Aorta (tissue), 5 donors: ENCODE results near the gene KRTAP10-11. TPM values are rescaled to one million over a fixed set of nuclear protein-coding genes. Genes with fewer than 3 reads are reported as not detected.
"Not testable (repeated sequence)": the region's sequence is repeated elsewhere in the genome, so short reads cannot be mapped to it uniquely, and the experiment has no call there.

Source experiments
- ATAC-seq: fragments of 200-7000 bp; cut with Tn5 transposase; one replicate; pipeline ENCODE4 v1.9.1; 2022; ENCODE audit warnings: moderate library complexity; ENCODE audit not compliant: low FRiP score
- DNase-seq, 2 donors: peaks; one replicate each; pipeline ENCODE4 v3.0.0-alpha.2; 2020
- H3K27ac ChIP-seq, 2 donors: one replicate each; pipeline ENCODE4 v1.5.1; 2013; ENCODE audit warnings: low read length in 2 of 2, mild to moderate bottlenecking in 2 of 2, moderate library complexity in 2 of 2, control low read depth in 1 of 2, inconsistent platforms in 1 of 2, low read depth in 1 of 2
- H3K27me3 ChIP-seq, 2 donors: one replicate each; pipeline ENCODE4 v1.6.1; 2013; ENCODE audit warnings: control low read depth in 1 of 2, low read length in 1 of 2, mild to moderate bottlenecking in 1 of 2, moderate library complexity in 1 of 2; ENCODE audit not compliant: insufficient read depth in 2 of 2, control insufficient read depth in 1 of 2
- H3K36me3 ChIP-seq, 2 donors: one replicate each; pipeline ENCODE4 v1.6.1; 2013; ENCODE audit warnings: control low read depth in 1 of 2, low read length in 1 of 2, mild to moderate bottlenecking in 1 of 2; ENCODE audit not compliant: insufficient read depth in 2 of 2, control insufficient read depth in 1 of 2
- H3K4me1 ChIP-seq, 2 donors: one replicate each; pipeline ENCODE4 v1.6.1; 2013; ENCODE audit warnings: low read length in 2 of 2, control low read depth in 1 of 2, mild to moderate bottlenecking in 1 of 2, moderate library complexity in 1 of 2; ENCODE audit not compliant: insufficient read depth in 2 of 2, control insufficient read depth in 1 of 2
- H3K4me3 ChIP-seq, 2 donors: one replicate each; pipeline ENCODE4 v1.5.1; 2013; ENCODE audit warnings: low read length in 2 of 2, control low read depth in 1 of 2, mild to moderate bottlenecking in 1 of 2
- H3K9me3 ChIP-seq: one replicate; pipeline ENCODE4 v1.6.1; 2013; ENCODE audit warnings: mild to moderate bottlenecking, low read length; ENCODE audit not compliant: control insufficient read depth
- WGBS, 2 donors: extraction: QIAGEN DNeasy Blood & Tissue Kit; methylation state at CpG; one replicate each; pipeline ENCODE4 v1.1.7; 2013; 5-methylcytosine and 5-hydroxymethylcytosine counted together
- intact Hi-C, 2 donors: fragments of 100-400 bp; cut with DNase I; formaldehyde crosslinking; loops; one replicate each; pipeline versions ENCODE4 v1.14.2 to v1.15.0; 2022
- polyA plus RNA-seq, 2 donors: library from polyadenylated mRNA; stranded (reverse); fragments of 200-250 nt; gene quantifications; one replicate each; pipeline ENCODE4 v1.2.3, GENCODE V29; 2013
- total RNA-seq, 2 donors: library from RNA; stranded (reverse); fragmentation: NEBNext Ultra II Directional; extraction: Animal tissue kit (Norgen Biotek cat#: 25700); gene quantifications; one replicate each; pipeline ENCODE4 v1.2.1, GENCODE V29; 2021
- donor health status: healthy with polysubstance abuse.
- donor health status: Bipolar disorder and iron deficiency.
- donor health status: DM: no; HTN: no; CAD: no.
- donor health status: DM: no; HTN: no; CAD: no.
- donor health status: DM: yes; HTN: yes; CAD: no.

KRTAP10-11 gene
- total and polyA plus RNA-seq, 4 donors = not detected

GRCh38 chr21:44654576-44655175 is 8.5 kb downstream of the KRTAP10-11 start, which contains the start of gene KRTAP12-4:
Gene KRTAP12-4 (minus strand): TSS chr21:44654659. CDS start chr21:44654614, 45 bp downstream.
- DNase-seq (no peak), ATAC-seq (no peak)
- H3K4me3 ChIP-seq = no peak within 1 kb of the TSS
- no peak within 1 kb of the TSS for H3K27ac ChIP-seq
- H3K27me3 ChIP-seq = no peaks in the 10 kb centered on the region
- no peaks in the 10 kb centered on the region for H3K36me3 ChIP-seq
- intact Hi-C loops = no loop called here
- H3K9me3 ChIP-seq = peaks cover 2% of the 10 kb centered on the region
- no peaks in the 10 kb centered on the region for H3K4me1 ChIP-seq
- WGBS, 2 donors = 64 to 77% methylated on average over 9 of the region's 9 CpGs

GRCh38 chr21:44656868-44657267 is 10.7 kb downstream of the KRTAP10-11 start:
- no peak overlapping the region for H3K4me3 ChIP-seq
- no peaks in the 10 kb centered on the region for H3K4me1 ChIP-seq
- peaks cover 2% of the 10 kb centered on the region for H3K9me3 ChIP-seq
- H3K27me3 ChIP-seq = no peaks in the 10 kb centered on the region
- no peak for ATAC-seq
- H3K36me3 ChIP-seq = no peaks in the 10 kb centered on the region
- 66 to 83% methylated on average over 1 of the region's 1 CpG for WGBS, 2 donors
- DNase-seq = no peak
- intact Hi-C loops = no loop called here
- H3K27ac ChIP-seq = no peak overlapping the region

GRCh38 chr21:44657635-44658540 is 11.7 kb downstream of the KRTAP10-11 start, which contains the start of gene KRTAP12-3:
Gene KRTAP12-3 (plus strand): TSS chr21:44657932. CDS start chr21:44657980, 48 bp downstream.
- Histone ChIP-seq H3K4me3 (no peak within 1 kb of the TSS), H3K4me1 (no peaks in the 10 kb centered on the region), H3K36me3 (no peaks in the 10 kb centered on the region), H3K27ac (no peak within 1 kb of the TSS), H3K27me3 (no peaks in the 10 kb centered on the region), H3K9me3 (peaks cover 2% of the 10 kb centered on the region)
- 74 to 81% methylated on average over 26 of the region's 26 CpGs for WGBS, 2 donors
- intact Hi-C loops = no loop called here
- peak in 1 of 2 donors; percentile 4 for DNase-seq
- ATAC-seq = no peak

- 77 to 81% methylated on average over 5 of the region's 5 CpGs for WGBS, 2 donors
- H3K36me3 ChIP-seq = no peaks in the 10 kb centered on the region
- ATAC-seq (no peak), DNase-seq (peak in 1 of 2 donors; percentile 3)
- H3K9me3 ChIP-seq = peaks cover 2% of the 10 kb centered on the region
- no peaks in the 10 kb centered on the region for H3K27me3 ChIP-seq
- H3K4me1 ChIP-seq = no peaks in the 10 kb centered on the region
- intact Hi-C loops = no loop called here
- no peak overlapping the region for H3K4me3 ChIP-seq
- no peak overlapping the region for H3K27ac ChIP-seq
Observed at GRCh38 chr21:44658541-44658910, 12.3 kb downstream of the KRTAP10-11 start.

- DNase-seq (peak in 1 of 2 donors; percentile 7), ATAC-seq (no peak)
- Histone ChIP-seq H3K27me3 (no peaks in the 10 kb centered on the region), H3K4me1 (no peaks in the 10 kb centered on the region), H3K27ac (no peak overlapping the region), H3K9me3 (peaks cover 2% of the 10 kb centered on the region), H3K4me3 (no peak overlapping the region), H3K36me3 (no peaks in the 10 kb centered on the region)
- intact Hi-C loops = no loop called here
- WGBS, 2 donors = 62 to 68% methylated on average over 11 of the region's 11 CpGs
Observed at GRCh38 chr21:44658913-44659595, 12.8 kb downstream of the KRTAP10-11 start.

GRCh38 chr21:44661567-44661966 is 15.4 kb downstream of the KRTAP10-11 start:
- H3K9me3 ChIP-seq, intact Hi-C loops, ATAC-seq, H3K4me1 ChIP-seq, H3K27ac ChIP-seq, H3K4me3 ChIP-seq, H3K36me3 ChIP-seq, DNase-seq, H3K27me3 ChIP-seq: not testable (repeated sequence)
- 59 to 67% methylated on average over 7 of the region's 7 CpGs for WGBS, 2 donors

GRCh38 chr21:44664691-44665090 is 18.5 kb downstream of the KRTAP10-11 start:
- intact Hi-C loops = no loop called here
- peak in 1 of 2 donors; percentile 6 for DNase-seq
- Histone ChIP-seq H3K4me1 (no peaks in the 10 kb centered on the region), H3K9me3 (no peaks in the 10 kb centered on the region), H3K27ac (no peak overlapping the region), H3K36me3 (no peaks in the 10 kb centered on the region), H3K4me3 (no peak overlapping the region), H3K27me3 (no peaks in the 10 kb centered on the region)
- no peak for ATAC-seq
- WGBS, 2 donors = 91 to 92% methylated on average over 5 of the region's 5 CpGs

- Histone ChIP-seq H3K4me3 (no peak within 1 kb of the TSS), H3K36me3 (no peaks in the 10 kb centered on the region), H3K27ac (no peak within 1 kb of the TSS), H3K4me1 (no peaks in the 10 kb centered on the region), H3K9me3 (peaks cover 3% of the 10 kb centered on the region), H3K27me3 (no peaks in the 10 kb centered on the region)
- intact Hi-C loops = no loop called here
- 28 to 35% methylated on average over 19 of the region's 19 CpGs for WGBS, 2 donors
- ATAC-seq = no peak
- no peak for DNase-seq
Observed at GRCh38 chr21:44666401-44667320, 20.4 kb downstream of the KRTAP10-11 start, which contains the start of gene KRTAP12-2. Gene KRTAP12-2 (minus strand): TSS chr21:44666927. CDS start chr21:44666886, 41 bp downstream.
